Measurements from ENCODE around the gene JMJD8.

- TF ChIP-seq CTCF (IDR thresholded peaks at IDR 0.05 in 8 of 11, conservative IDR thresholded peaks at IDR 0.05 in 3 of 11) (no peak), POLR2A (IDR thresholded peaks at IDR 0.05) (no peak)
Measured at GRCh38 chr16:728890-729744, 45.0 kb upstream of the JMJD8 start.

All from spleen (tissue), 7 donors.